HG02763 (cell line): Measurements from ENCODE around the gene ODAM.
"Not testable (repeated sequence)": the region's sequence is repeated elsewhere in the genome, so short reads cannot be mapped to it uniquely, and the experiment has no call there.

Experiments
- ATAC-seq: cut with Tn5 transposase; IDR thresholded peaks from one replicate; pipeline ENCODE4 v1.9.1; 2021; ENCODE audit warnings: mild to moderate bottlenecking, moderate library complexity; ENCODE audit not compliant: unreplicated experiment

ODAM gene

DNA sequence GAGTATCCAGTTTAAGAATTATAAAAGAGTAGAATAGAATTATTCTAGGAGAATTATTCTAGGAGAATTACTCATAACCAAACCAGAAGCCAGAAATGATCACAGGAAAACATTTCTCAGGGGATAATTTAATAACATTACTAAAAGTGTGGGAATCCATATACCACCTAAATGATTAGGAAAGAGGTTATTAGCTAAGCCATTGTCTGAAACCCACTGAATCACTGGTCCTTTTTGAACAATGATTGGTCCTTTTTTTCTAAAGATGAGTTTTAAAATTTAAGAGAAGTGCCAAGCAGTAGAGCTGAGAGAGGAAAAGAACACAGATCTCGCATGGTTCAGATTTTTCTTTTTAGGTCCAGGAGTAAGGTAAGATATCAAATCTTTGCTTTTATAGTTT lies at the start of gene ODAM:
Gene ODAM, plus strand, starts transcription at position 301 of the 400 bp plus-strand sequence. CDS start 819 bp downstream, outside the sequence.
- no peak for ATAC-seq

DNA sequence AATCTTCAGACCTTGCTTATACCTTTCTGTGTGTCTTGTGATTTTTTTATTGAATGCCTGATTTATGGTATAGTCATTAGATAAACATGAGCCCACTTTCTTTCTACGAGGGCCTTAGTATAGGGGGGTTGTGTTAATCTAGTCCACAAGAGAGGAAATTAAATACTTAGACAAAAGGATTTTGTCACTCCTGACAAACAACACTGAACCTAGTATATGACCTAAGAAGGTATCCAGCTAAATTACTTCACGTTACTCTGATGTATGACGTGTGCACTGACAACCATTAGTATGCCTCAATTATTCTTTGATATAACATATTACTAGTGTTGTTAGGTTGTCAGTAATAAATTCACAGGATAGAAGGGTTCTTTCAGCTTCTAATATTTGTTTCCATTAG lies 44.3 kb upstream of the ODAM start:
- no peak for ATAC-seq

DNA sequence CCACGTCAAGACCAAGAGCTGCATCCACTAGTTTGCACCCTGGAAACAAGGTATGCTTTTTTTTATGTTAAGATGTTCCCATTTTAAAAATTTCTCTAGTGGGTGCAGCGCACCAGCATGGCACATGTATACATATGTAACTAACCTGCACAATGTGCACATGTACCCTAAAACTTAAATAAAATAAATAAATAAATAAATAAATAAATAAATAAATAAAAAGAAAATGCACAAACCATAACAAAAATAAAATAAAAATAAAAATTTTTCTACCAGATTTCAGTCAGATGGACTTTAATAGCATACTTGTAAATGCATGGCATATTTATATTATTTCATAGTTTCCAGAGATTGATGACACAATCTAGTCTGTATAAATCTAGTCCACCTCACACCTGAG lies 43.4 kb upstream of the ODAM start:
- ATAC-seq: no peak

DNA sequence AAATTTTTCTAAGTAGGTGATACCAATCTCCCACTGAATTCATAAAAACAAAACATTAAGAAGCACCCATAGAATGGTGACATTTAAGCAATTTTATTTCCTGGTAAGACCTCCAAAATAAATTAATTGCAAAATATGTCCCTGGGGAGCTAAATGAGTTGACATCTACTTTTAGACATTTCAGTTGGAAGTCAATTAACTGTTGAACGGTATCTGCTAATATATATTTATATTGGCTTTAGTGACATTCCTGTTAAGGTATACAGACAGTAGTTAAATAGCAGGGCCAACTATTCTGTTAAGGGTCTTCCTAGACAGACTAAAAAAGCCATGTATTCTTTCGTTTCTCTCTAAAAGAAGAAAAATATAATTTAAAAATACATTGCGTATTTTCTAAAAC lies 41.6 kb upstream of the ODAM start, which contains the start of gene PRR27:
Gene PRR27, plus strand, starts transcription at position 301 of the 400 bp plus-strand sequence. CDS start 139 bp downstream, outside the sequence.
- no peak for ATAC-seq

DNA sequence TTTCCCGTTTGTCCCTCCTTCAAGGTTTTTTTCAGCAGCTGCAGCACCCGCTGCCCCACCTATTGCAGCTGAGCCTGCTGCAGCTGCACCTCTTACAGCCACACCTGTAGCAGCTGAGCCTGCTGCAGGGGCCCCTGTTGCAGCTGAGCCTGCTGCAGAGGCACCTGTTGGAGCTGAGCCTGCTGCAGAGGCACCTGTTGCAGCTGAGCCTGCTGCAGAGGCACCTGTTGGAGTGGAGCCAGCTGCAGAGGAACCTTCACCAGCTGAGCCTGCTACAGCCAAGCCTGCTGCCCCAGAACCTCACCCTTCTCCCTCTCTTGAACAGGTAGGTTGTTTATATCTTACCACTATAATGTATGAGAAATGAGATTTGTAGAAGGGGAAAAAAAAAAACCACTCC lies 36.9 kb upstream of the ODAM start:
- no peak for ATAC-seq

DNA sequence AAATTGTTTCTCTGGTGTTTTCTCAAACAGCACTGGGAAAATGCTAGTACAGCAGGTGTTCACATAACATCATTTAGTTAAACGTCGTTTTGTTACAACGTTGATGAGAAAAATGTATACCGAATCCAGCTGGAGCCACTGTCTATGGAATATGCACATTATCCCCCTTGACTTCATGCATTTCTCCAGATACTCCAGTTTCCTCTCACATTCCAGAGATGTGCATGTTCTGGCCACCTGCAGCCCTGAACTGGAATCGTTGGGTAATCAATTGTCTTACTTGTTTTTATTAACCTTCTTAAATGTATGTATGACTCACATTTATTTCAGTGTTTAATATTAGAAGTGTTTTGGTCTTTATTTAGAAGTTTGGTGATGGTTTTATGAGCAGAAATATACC lies 18.4 kb upstream of the ODAM start:
- ATAC-seq: no peak

DNA sequence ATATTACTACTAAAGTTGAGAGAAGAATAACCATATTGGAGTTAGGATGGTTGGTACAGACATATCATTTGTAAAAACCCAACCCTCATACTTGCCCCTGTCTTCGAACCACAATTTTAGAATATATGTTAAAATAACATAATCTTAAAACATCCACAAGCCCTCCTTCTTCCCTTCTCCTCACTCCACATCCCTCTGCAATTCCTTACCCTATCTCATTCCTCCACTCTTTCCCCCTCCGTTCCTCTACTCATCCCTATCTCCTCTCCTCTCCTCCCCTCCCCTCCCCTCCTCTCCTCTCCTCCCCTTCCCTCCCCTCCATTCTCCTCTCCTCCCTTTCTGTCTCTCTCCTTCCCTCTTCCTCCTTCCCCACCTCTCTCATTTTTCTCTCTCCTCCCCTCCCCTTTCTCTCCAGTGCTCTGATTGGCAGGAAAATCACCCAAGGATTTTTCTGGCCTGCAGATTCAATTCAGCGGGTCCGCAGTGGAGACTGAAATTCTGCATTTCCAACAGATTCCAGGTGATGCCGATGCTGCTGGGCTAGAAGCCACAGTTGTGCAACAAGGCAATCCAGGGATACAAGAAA lies 17.4 kb upstream of the ODAM start:
- ATAC-seq: no peak

DNA sequence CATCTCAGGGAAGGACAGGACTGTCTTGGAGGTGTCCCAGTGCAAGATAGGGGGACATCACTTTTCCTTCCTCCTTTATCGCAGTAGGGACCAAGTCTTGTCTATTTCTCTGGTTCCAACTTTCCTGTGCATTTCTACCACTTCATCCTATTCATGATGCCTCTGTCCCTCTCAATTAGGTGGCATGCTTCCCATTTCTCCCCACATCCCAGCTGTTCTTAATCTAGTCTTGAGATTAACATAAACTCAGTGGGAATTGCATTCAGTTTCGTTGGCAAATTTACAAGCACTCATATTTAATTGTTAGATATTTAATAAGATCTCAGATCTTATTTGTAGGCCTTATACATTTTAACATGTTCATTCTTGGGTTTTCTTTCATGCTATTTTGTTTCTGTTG lies 15.7 kb upstream of the ODAM start:
- ATAC-seq: no peak

- ATAC-seq: no peak
Measured at GRCh38 chr4:70181864-70182263, 13.7 kb upstream of the ODAM start.

DNA sequence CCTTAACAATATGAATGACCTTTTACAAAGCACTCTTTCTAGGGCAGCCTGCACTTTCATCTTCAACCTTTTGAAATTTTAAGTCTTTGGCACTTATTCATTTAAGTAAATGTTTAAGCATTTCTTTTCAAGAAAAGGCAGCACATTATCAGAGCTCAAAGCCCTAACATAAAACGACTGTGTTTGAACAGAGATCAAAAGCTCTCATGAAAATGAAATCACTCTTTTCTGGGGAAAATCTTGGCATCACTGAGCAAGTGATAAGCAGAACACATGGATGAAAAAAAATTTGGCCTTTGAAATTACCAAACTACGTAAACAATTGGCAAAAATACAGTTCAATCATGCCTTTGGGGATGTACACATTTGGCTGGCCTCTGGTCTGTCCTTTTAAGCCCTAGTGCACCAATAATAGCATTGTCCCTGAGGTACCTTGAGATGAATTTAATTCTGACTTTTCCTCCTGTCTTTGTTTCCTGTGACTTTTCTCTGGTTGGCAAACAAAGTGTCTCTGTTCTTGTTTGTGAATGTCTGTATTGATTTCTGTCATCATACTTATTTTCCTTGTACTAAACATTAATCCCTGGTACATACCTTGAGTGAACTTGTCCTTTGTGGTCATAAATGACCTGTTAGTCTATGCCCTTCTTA lies 12.9 kb upstream of the ODAM start:
- ATAC-seq: no peak

GRCh38 chr4:70183168-70183939 lies 12.2 kb upstream of the ODAM start:
- ATAC-seq: no peak

DNA sequence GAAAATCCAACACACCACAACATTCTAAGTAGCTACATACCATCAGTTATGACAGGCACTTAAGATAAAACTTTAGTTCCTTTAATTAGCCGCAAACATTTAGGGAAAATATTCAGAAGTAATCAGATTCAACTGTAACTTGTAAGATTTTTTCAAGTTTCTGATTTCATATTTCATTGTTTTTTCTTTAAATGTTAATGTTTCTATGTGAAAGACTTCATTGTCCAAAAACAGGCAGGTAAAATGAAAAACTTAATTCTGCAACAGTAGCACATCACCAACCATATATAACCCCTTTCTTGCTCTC lies 11.6 kb upstream of the ODAM start:
- ATAC-seq: no peak

- ATAC-seq: no peak
Measured at GRCh38 chr4:70187216-70187615, 8.3 kb upstream of the ODAM start.

GRCh38 chr4:70190579-70190978 lies 4.9 kb upstream of the ODAM start:
- ATAC-seq: no peak

- ATAC-seq: no peak
Measured at GRCh38 chr4:70191647-70192046, 3.9 kb upstream of the ODAM start.

GRCh38 chr4:70192895-70193294 lies 2.6 kb upstream of the ODAM start:
- no peak for ATAC-seq

DNA sequence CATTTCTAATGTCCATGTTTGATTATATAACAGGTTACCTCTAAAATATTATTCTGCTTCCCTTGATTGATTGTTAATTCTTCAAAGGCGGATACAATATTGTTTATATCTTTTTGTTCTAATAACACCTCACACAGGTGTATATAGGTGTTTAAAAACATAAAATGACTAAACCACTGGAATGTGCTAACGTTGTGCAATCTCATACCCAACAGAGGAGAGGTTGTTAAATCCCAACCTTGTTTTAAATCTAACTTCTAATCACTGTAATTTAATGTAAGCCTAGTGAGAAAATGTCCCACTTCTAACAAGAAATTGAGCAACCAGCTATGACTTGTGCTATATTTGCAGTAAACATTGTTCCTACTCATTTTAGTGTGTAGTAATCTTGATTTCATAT lies 1.3 kb downstream of the ODAM start:
- no peak for ATAC-seq

DNA sequence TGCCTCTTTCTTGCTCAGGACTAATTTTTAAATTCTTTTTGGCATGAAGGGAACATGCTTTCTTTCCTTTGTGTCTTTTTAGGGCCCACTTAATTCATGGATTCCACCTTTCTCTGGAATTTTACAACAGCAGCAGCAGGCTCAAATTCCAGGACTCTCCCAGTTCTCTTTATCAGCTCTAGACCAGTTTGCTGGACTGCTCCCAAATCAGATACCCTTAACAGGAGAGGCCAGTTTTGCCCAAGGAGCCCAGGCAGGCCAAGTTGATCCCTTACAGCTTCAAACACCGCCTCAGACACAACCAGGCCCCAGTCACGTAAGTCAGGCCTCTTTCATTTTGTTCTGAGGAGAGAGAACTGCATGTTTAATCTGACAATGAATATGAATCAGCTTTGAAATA lies 2.3 kb downstream of the ODAM start:
- ATAC-seq: no peak

GRCh38 chr4:70203601-70204000 lies 8.1 kb downstream of the ODAM start:
- ATAC-seq: no peak

- ATAC-seq: not testable (repeated sequence)
Measured at GRCh38 chr4:70212752-70213151, 17.2 kb downstream of the ODAM start.

GRCh38 chr4:70216109-70216508 lies 20.6 kb downstream of the ODAM start:
- not testable (repeated sequence) for ATAC-seq

DNA sequence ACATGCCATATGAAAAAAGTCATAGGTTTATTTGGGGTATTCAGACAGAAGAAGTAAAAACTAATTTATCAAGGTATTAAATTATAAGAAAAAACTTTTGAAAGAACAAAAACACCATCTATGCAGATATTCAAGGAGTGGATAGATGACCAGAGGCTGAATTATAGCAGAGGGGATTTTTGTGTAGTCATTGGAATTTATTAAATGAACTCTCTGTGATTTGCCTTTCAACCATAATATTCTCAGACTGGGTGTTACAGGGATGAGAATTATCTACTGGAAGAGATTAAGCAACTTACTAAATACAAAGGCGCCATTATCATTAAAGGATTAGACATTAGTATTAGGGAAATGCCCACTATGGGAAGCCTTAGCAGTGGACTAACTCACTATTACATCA lies 21.0 kb downstream of the ODAM start:
- not testable (repeated sequence) for ATAC-seq
